ENCODE results near the gene DNAH7.

GRCh38 chr2:196067088-196067382, 1.6 kb downstream of the DNAH7 start:
- no peak for TF ChIP-seq CTCF (IDR thresholded peaks at IDR 0.05)
- TF ChIP-seq POLR2A (IDR thresholded peaks at IDR 0.05): no peak

Data from adrenal gland (tissue), 5 donors.